Neural progenitor cell (in vitro differentiated cells): ENCODE data around the gene GLIS1.

Source experiments
- CTCF ChIP-seq: fragments of 200-600 bp; sonication (generic); IDR thresholded peaks from 2 replicates; pipeline ENCODE4 v1.5.1; 2017; ENCODE audit warnings: antibody characterized with exemption, mild to moderate bottlenecking
- EZH2 ChIP-seq: fragments of 200-600 bp; sonication (generic); IDR thresholded peaks from 2 replicates; pipeline ENCODE4 v1.6.1; 2017; ENCODE audit warnings: antibody characterized with exemption, mild to moderate bottlenecking, moderate library complexity
- EZH2phosphoT487 ChIP-seq: fragments of 200-600 bp; sonication (generic); IDR thresholded peaks from 2 replicates; pipeline ENCODE4 v1.6.1; 2017; ENCODE audit warnings: antibody characterized with exemption

- TF ChIP-seq CTCF (no peak), EZH2 (no peak), EZH2phosphoT487 (no peak)
These were observed 97.3 kb downstream of the GLIS1 start for GRCh38 chr1:53641481-53642214.
